GM10266 (cell line): Measurements from ENCODE around the gene PRSS1.
"Not testable (repeated sequence)": the region's sequence is repeated elsewhere in the genome, so short reads cannot be mapped to it uniquely, and the experiment has no call there.

ENCODE experiments used
- DNase-seq: peaks from one replicate; pipeline ENCODE4 v3.0.0; 2012; ENCODE audit errors: extremely low spot score
- CTCF ChIP-seq: IDR thresholded peaks from 2 replicates; pipeline ENCODE4 v1.5.1; 2012; ENCODE audit warnings: mild to moderate bottlenecking, low read depth; ENCODE audit not compliant: control insufficient read depth, insufficient read depth; ENCODE audit errors: missing control alignments

The PRSS1 gene

GRCh38 chr7:142772051-142772450, 22.8 kb downstream of the PRSS1 start:
- TF ChIP-seq CTCF: no peak
- DNase-seq: no peak

- TF ChIP-seq CTCF: no peak
- DNase-seq: no peak
Observed at GRCh38 chr7:142772673-142773072, 23.4 kb downstream of the PRSS1 start.

- TF ChIP-seq CTCF: no peak
- no peak for DNase-seq
Observed at GRCh38 chr7:142773230-142773629, 24.0 kb downstream of the PRSS1 start.

GRCh38 chr7:142773937-142774744, 24.9 kb downstream of the PRSS1 start:
- TF ChIP-seq CTCF: no peak
- no peak for DNase-seq

GRCh38 chr7:142774826-142775225, 25.6 kb downstream of the PRSS1 start:
- TF ChIP-seq CTCF: no peak
- no peak for DNase-seq

- DNase-seq: not testable (repeated sequence)
Observed at GRCh38 chr7:142775351-142776115, 26.3 kb downstream of the PRSS1 start.

- no peak for TF ChIP-seq CTCF
- no peak for DNase-seq
Observed at GRCh38 chr7:142776206-142776844, 27.1 kb downstream of the PRSS1 start.

GRCh38 chr7:142776845-142777225, 27.6 kb downstream of the PRSS1 start:
- DNase-seq: not testable (repeated sequence)
